ENCODE measurements around the gene RPS28. TPM values are rescaled to one million over a fixed set of nuclear protein-coding genes. Genes with fewer than 3 reads are reported as not detected.
A peak's percentile ranks its signal among the peaks of the same experiment; 100 is the strongest.

Gene RPS28
- total RNA-seq, 1 donor from 2014 or later, result 1,057 TPM

- Mint-ChIP-seq H3K27ac (ENCODE audit: unreplicated experiment) (no peak overlapping the region), H3K4me1 (ENCODE audit: low read depth) (peaks cover 28% of the 10 kb centered on the region), H3K36me3 (ENCODE audit: low read depth) (peaks cover 15% of the 10 kb centered on the region), H3K4me3 (ENCODE audit: unreplicated experiment) (no peak overlapping the region), H3K9me3 (ENCODE audit: low read depth) (peaks cover 5% of the 10 kb centered on the region), H3K27me3 (ENCODE audit: low read depth) (no peaks in the 10 kb centered on the region)
- TF ChIP-seq CTCF (IDR thresholded peaks at IDR 0.05), result peak; percentile 13
- no peak for DNase-seq (ENCODE audit: low spot score)
Measured at GRCh38 chr19:8324186-8325050, 3.1 kb downstream of the RPS28 start.

- TF ChIP-seq CTCF (IDR thresholded peaks at IDR 0.05), result no peak
- Mint-ChIP-seq H3K27me3 (ENCODE audit: low read depth) (no peaks in the 10 kb centered on the region), H3K36me3 (ENCODE audit: low read depth) (peaks cover 15% of the 10 kb centered on the region), H3K4me1 (ENCODE audit: low read depth) (peaks cover 18% of the 10 kb centered on the region), H3K27ac (ENCODE audit: unreplicated experiment) (no peak overlapping the region), H3K4me3 (ENCODE audit: unreplicated experiment) (no peak overlapping the region), H3K9me3 (ENCODE audit: low read depth) (peaks cover 5% of the 10 kb centered on the region)
- DNase-seq (ENCODE audit: low spot score), result no peak
Measured at GRCh38 chr19:8325454-8325853, 4.2 kb downstream of the RPS28 start.

GRCh38 chr19:8329996-8330395, 8.7 kb downstream of the RPS28 start:
- Mint-ChIP-seq H3K36me3 (ENCODE audit: low read depth) (peaks cover 4% of the 10 kb centered on the region), H3K27ac (ENCODE audit: unreplicated experiment) (no peak overlapping the region), H3K27me3 (ENCODE audit: low read depth) (peaks cover 6% of the 10 kb centered on the region), H3K9me3 (ENCODE audit: low read depth) (peaks cover 5% of the 10 kb centered on the region), H3K4me1 (ENCODE audit: low read depth) (peaks cover 4% of the 10 kb centered on the region), H3K4me3 (ENCODE audit: unreplicated experiment) (no peak overlapping the region)
- no peak for DNase-seq (ENCODE audit: low spot score)
- no peak for TF ChIP-seq CTCF (IDR thresholded peaks at IDR 0.05)

- Mint-ChIP-seq H3K9me3 (ENCODE audit: low read depth) (peaks cover 5% of the 10 kb centered on the region), H3K27me3 (ENCODE audit: low read depth) (peaks cover 10% of the 10 kb centered on the region), H3K4me1 (ENCODE audit: low read depth) (peaks cover 4% of the 10 kb centered on the region), H3K27ac (ENCODE audit: unreplicated experiment) (no peak overlapping the region), H3K4me3 (ENCODE audit: unreplicated experiment) (no peak overlapping the region), H3K36me3 (ENCODE audit: low read depth) (peaks cover 4% of the 10 kb centered on the region)
- DNase-seq (ENCODE audit: low spot score), result no peak
- no peak for TF ChIP-seq CTCF (IDR thresholded peaks at IDR 0.05)
Measured at GRCh38 chr19:8331263-8331845, 10.1 kb downstream of the RPS28 start.

- DNase-seq (ENCODE audit: low spot score), result no peak
- Mint-ChIP-seq H3K27ac (ENCODE audit: unreplicated experiment) (no peak overlapping the region), H3K9me3 (ENCODE audit: low read depth) (no peaks in the 10 kb centered on the region), H3K36me3 (ENCODE audit: low read depth) (no peaks in the 10 kb centered on the region), H3K27me3 (ENCODE audit: low read depth) (peaks cover 14% of the 10 kb centered on the region), H3K4me1 (ENCODE audit: low read depth) (peaks cover 4% of the 10 kb centered on the region), H3K4me3 (ENCODE audit: unreplicated experiment) (no peak overlapping the region)
- TF ChIP-seq CTCF (IDR thresholded peaks at IDR 0.05), result no peak
Measured at GRCh38 chr19:8332976-8333766, 11.9 kb downstream of the RPS28 start.

All from chondrocyte (in vitro differentiated cells).